MM.1S (cell line): ENCODE results near the gene SIN3A.

Source experiments
- DNase-seq: peaks from one replicate; pipeline ENCODE4 v3.0.0-alpha.2; 2015
- H2AFZ ChIP-seq: fragments of 300-600 bp; sonication (generic); 2 replicates; pipeline ENCODE4 v1.6.0; 2016; ENCODE audit warnings: antibody characterized with exemption, low read length
- H3F3A ChIP-seq: fragments of 300-600 bp; sonication (generic); 2 replicates; pipeline ENCODE4 v1.6.1; 2016; ENCODE audit warnings: mild to moderate bottlenecking, antibody characterized with exemption, low read length, moderate library complexity, mixed read lengths; ENCODE audit not compliant: insufficient read depth
- H3K27ac ChIP-seq: fragments of 300-600 bp; sonication (generic); 2 replicates; pipeline ENCODE4 v1.5.1; 2016; ENCODE audit warnings: mild to moderate bottlenecking, low read length
- H3K27me3 ChIP-seq: fragments of 300-600 bp; sonication (generic); replicated peaks from 2 replicates; pipeline ENCODE4 v1.6.0; 2016; ENCODE audit warnings: low read length; ENCODE audit not compliant: insufficient read depth
- H3K36me3 ChIP-seq: fragments of 300-600 bp; sonication (generic); replicated peaks from 2 replicates; pipeline ENCODE4 v1.6.1; 2016; ENCODE audit warnings: mild to moderate bottlenecking, low read length, mixed read lengths; ENCODE audit not compliant: insufficient read depth
- H3K4me1 ChIP-seq: fragments of 300-600 bp; sonication (generic); 2 replicates; pipeline ENCODE4 v1.6.1; 2016; ENCODE audit warnings: low read length, mixed read lengths
- H3K4me2 ChIP-seq: fragments of 300-600 bp; sonication (generic); 2 replicates; pipeline ENCODE4 v1.6.0; 2016; ENCODE audit warnings: low read depth, low read length
- H3K4me3 ChIP-seq: fragments of 300-600 bp; sonication (generic); 2 replicates; pipeline ENCODE4 v1.5.1; 2016; ENCODE audit warnings: low read length, mixed read lengths
- H3K79me2 ChIP-seq: fragments of 300-600 bp; sonication (generic); 2 replicates; pipeline ENCODE4 v1.6.1; 2016; ENCODE audit warnings: mixed run types, low read length, mixed read lengths
- H3K9ac ChIP-seq: fragments of 300-600 bp; sonication (generic); 2 replicates; pipeline ENCODE4 v1.6.1; 2016; ENCODE audit warnings: low read length, mixed read lengths
- H3K9me2 ChIP-seq: fragments of 300-600 bp; sonication (generic); replicated peaks from 2 replicates; pipeline ENCODE4 v1.6.1; 2016; ENCODE audit warnings: mild to moderate bottlenecking, low read length, mixed read lengths; ENCODE audit not compliant: insufficient read depth
- H3K9me3 ChIP-seq: fragments of 300-600 bp; sonication (generic); replicated peaks from 2 replicates; pipeline ENCODE4 v1.6.1; 2016; ENCODE audit warnings: mild to moderate bottlenecking, low read length, mixed read lengths; ENCODE audit not compliant: insufficient read depth
- H4K20me1 ChIP-seq: fragments of 300-600 bp; sonication (generic); 2 replicates; pipeline ENCODE4 v1.6.1; 2016; ENCODE audit warnings: mild to moderate bottlenecking, low read length, moderate library complexity, mixed read lengths; ENCODE audit not compliant: insufficient read depth
- EZH2 ChIP-seq: fragments of 300-600 bp; sonication (generic); optimal IDR thresholded peaks from 2 replicates; pipeline ENCODE3; 2017; ENCODE audit warnings: low read depth, mild to moderate bottlenecking, antibody characterized with exemption, low read length, mixed read lengths
- EZH2phosphoT487 ChIP-seq: fragments of 300-600 bp; sonication (generic); IDR thresholded peaks from 2 replicates; pipeline ENCODE4 v1.6.1; 2018; ENCODE audit warnings: antibody characterized with exemption, low read length
- TF ChIP-seq, protein P1 (sequence below): fragments of 300-600 bp; sonication (generic); IDR thresholded peaks from 2 replicates; pipeline ENCODE4 v1.5.1; 2016; ENCODE audit warnings: antibody characterized with exemption, low read length, mixed read lengths

Gene SIN3A

GRCh38 chr15:75356517-75356916 is 95.0 kb downstream of the SIN3A start:
- no peaks in the 10 kb centered on the region for H3F3A ChIP-seq
- H3K9ac ChIP-seq: no peak overlapping the region
- H3K9me3 ChIP-seq: no peaks in the 10 kb centered on the region
- no peaks in the 10 kb centered on the region for H3K27me3 ChIP-seq
- H3K79me2 ChIP-seq: no peaks in the 10 kb centered on the region
- H3K4me2 ChIP-seq: no peak overlapping the region
- H2AFZ ChIP-seq: no peak overlapping the region
- no peak overlapping the region for H3K27ac ChIP-seq
- H3K4me1 ChIP-seq: no peaks in the 10 kb centered on the region
- no peaks in the 10 kb centered on the region for H4K20me1 ChIP-seq
- no peak for DNase-seq
- no peaks in the 10 kb centered on the region for H3K9me2 ChIP-seq
- no peaks in the 10 kb centered on the region for H3K36me3 ChIP-seq
- no peak for TF ChIP-seq EZH2
- TF ChIP-seq EZH2phosphoT487: no peak
- TF ChIP-seq, protein P1, sequence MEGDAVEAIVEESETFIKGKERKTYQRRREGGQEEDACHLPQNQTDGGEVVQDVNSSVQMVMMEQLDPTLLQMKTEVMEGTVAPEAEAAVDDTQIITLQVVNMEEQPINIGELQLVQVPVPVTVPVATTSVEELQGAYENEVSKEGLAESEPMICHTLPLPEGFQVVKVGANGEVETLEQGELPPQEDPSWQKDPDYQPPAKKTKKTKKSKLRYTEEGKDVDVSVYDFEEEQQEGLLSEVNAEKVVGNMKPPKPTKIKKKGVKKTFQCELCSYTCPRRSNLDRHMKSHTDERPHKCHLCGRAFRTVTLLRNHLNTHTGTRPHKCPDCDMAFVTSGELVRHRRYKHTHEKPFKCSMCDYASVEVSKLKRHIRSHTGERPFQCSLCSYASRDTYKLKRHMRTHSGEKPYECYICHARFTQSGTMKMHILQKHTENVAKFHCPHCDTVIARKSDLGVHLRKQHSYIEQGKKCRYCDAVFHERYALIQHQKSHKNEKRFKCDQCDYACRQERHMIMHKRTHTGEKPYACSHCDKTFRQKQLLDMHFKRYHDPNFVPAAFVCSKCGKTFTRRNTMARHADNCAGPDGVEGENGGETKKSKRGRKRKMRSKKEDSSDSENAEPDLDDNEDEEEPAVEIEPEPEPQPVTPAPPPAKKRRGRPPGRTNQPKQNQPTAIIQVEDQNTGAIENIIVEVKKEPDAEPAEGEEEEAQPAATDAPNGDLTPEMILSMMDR: no peak
- no peak overlapping the region for H3K4me3 ChIP-seq

DNA sequence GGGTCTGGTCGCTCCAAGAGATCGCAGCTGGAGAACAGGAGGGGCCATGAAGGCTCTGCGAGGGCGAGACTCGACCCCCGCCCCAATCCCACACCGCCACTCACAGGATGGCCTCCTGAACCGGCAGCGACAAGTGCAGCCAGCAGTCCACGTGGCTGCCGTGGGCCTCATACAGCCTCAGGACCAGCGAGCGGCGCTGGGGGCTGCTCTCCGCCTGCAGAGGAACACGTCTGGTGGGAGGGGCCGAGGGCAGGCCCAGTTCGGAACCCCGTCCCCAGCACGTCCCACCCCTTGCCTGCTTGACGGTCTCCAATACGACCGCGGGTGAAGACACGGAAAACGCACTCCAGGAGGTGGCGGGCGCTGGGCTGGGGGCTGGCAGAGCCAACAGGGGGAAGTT is 95.5 kb downstream of the SIN3A start:
- TF ChIP-seq, protein P1: no peak
- TF ChIP-seq EZH2: no peak
- no peak for TF ChIP-seq EZH2phosphoT487
- H3K79me2 ChIP-seq: no peaks in the 10 kb centered on the region
- H3K27me3 ChIP-seq: no peaks in the 10 kb centered on the region
- no peaks in the 10 kb centered on the region for H3K9me2 ChIP-seq
- no peak overlapping the region for H3K4me3 ChIP-seq
- DNase-seq: no peak
- no peak overlapping the region for H3K27ac ChIP-seq
- no peaks in the 10 kb centered on the region for H3K4me1 ChIP-seq
- no peaks in the 10 kb centered on the region for H4K20me1 ChIP-seq
- no peak overlapping the region for H2AFZ ChIP-seq
- H3F3A ChIP-seq: no peaks in the 10 kb centered on the region
- H3K36me3 ChIP-seq: no peaks in the 10 kb centered on the region
- H3K9me3 ChIP-seq: no peaks in the 10 kb centered on the region
- no peak overlapping the region for H3K9ac ChIP-seq
- no peak overlapping the region for H3K4me2 ChIP-seq

DNA sequence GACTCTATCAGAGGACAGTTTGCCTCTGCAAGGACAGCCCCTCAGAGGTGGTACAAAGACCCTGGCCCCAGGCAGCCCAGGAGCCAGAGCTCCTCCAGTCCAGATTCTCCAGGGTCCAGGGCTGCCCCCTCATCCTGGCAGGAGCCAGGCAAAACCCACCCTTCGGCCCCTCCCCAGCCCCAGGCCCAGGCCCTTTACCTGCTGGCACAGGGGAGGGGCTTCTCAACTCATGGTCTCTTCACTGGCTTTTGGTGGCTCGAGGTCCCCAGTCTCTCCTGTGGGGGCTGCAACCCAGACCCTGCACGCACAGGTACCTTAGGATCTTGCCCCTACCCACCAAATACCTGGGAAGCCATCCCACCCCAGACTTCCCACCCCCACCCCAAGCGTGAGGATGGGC is 96.1 kb downstream of the SIN3A start:
- no peaks in the 10 kb centered on the region for H3K36me3 ChIP-seq
- no peak for TF ChIP-seq EZH2phosphoT487
- TF ChIP-seq, protein P1: no peak
- no peak for TF ChIP-seq EZH2
- no peaks in the 10 kb centered on the region for H3K4me1 ChIP-seq

GRCh38 chr15:75354454-75354853 is 97.0 kb downstream of the SIN3A start:
- no peaks in the 10 kb centered on the region for H3K27me3 ChIP-seq
- no peak overlapping the region for H3K9ac ChIP-seq
- H3K4me1 ChIP-seq: no peaks in the 10 kb centered on the region
- H3K4me2 ChIP-seq: no peak overlapping the region
- H3K9me3 ChIP-seq: no peaks in the 10 kb centered on the region
- no peaks in the 10 kb centered on the region for H3K9me2 ChIP-seq
- H3K79me2 ChIP-seq: no peaks in the 10 kb centered on the region
- H3K4me3 ChIP-seq: no peak overlapping the region
- H3K36me3 ChIP-seq: no peaks in the 10 kb centered on the region
- H2AFZ ChIP-seq: no peak overlapping the region
- TF ChIP-seq, protein P1: no peak
- TF ChIP-seq EZH2 (no peak), EZH2phosphoT487 (no peak)
- no peaks in the 10 kb centered on the region for H3F3A ChIP-seq
- no peak overlapping the region for H3K27ac ChIP-seq
- H4K20me1 ChIP-seq: no peaks in the 10 kb centered on the region
- DNase-seq: no peak

More for the DNA sequence above, 96.1 kb downstream of the SIN3A start:
- no peak overlapping the region for H2AFZ ChIP-seq
- H3K27me3 ChIP-seq: no peaks in the 10 kb centered on the region
- H3K79me2 ChIP-seq: no peaks in the 10 kb centered on the region
- no peaks in the 10 kb centered on the region for H3K9me2 ChIP-seq
- no peak overlapping the region for H3K27ac ChIP-seq
- no peaks in the 10 kb centered on the region for H4K20me1 ChIP-seq
- H3K9ac ChIP-seq: no peak overlapping the region
- DNase-seq: no peak
- no peaks in the 10 kb centered on the region for H3K9me3 ChIP-seq
- no peak overlapping the region for H3K4me2 ChIP-seq
- no peaks in the 10 kb centered on the region for H3F3A ChIP-seq
- H3K4me3 ChIP-seq: no peak overlapping the region
